GM20000 (cell line): ENCODE data around the gene LVRN.
A peak's percentile ranks its signal among the peaks of the same experiment; 100 is the strongest.

Experiments used
- DNase-seq: peaks from one replicate; pipeline ENCODE4 v3.0.0; 2012; ENCODE audit warnings: low spot score
- TF ChIP-seq, protein P1 (sequence below): IDR thresholded peaks from 2 replicates; pipeline ENCODE4 v1.5.1; 2012; ENCODE audit warnings: mild to moderate bottlenecking, control low read depth; ENCODE audit errors: extremely low read depth, missing control alignments

Gene LVRN

GRCh38 chr5:115963566-115963965, 1.3 kb downstream of the LVRN start:
- DNase-seq: no peak
- TF ChIP-seq, protein P1, sequence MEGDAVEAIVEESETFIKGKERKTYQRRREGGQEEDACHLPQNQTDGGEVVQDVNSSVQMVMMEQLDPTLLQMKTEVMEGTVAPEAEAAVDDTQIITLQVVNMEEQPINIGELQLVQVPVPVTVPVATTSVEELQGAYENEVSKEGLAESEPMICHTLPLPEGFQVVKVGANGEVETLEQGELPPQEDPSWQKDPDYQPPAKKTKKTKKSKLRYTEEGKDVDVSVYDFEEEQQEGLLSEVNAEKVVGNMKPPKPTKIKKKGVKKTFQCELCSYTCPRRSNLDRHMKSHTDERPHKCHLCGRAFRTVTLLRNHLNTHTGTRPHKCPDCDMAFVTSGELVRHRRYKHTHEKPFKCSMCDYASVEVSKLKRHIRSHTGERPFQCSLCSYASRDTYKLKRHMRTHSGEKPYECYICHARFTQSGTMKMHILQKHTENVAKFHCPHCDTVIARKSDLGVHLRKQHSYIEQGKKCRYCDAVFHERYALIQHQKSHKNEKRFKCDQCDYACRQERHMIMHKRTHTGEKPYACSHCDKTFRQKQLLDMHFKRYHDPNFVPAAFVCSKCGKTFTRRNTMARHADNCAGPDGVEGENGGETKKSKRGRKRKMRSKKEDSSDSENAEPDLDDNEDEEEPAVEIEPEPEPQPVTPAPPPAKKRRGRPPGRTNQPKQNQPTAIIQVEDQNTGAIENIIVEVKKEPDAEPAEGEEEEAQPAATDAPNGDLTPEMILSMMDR: no peak

DNA sequence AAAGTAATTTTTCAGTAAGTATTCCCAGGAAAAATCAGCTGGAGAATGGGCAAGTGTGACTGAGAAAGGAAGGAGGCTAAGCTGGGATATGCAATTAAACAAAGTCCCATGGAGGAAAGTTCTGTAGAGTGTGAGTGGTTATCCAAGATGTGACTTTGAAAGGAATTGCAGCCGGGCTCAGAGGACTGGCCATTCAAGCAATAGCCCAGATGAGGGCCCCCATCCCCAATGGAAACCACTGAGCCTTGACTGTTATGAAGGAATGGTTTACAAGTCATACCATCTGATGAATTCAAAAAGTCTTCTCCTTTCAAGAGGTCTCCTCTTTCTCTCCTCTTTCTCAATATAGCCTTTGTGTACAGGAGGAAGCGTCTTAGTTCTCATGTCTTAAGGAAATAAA, 6.5 kb downstream of the LVRN start:
- DNase-seq: no peak
- TF ChIP-seq, protein P1: no peak

DNA sequence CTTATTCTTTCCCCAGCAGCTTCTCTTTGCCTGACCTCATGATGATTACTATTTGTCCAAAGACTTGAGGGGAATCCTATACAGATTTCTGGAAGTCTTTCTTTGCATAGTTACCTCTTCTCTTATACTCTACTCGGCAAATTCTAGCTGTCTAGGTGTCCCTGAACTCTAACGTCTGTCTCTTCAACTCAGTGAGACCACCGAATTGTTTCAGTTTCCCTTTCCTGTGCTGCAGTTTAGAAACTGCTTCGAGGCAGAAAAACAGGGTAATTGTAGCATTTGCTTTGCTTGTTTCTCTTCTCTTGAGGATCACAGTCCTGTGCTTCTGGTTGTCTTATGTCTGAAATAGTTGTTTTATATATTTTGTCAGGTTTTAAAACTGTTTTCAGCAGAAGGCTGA, 14.8 kb downstream of the LVRN start:
- peak; percentile 45 for DNase-seq
- TF ChIP-seq, protein P1: no peak

GRCh38 chr5:115977988-115978387, 15.7 kb downstream of the LVRN start:
- TF ChIP-seq, protein P1: no peak
- no peak for DNase-seq

GRCh38 chr5:115978779-115979178, 16.5 kb downstream of the LVRN start:
- TF ChIP-seq, protein P1: no peak
- no peak for DNase-seq

DNA sequence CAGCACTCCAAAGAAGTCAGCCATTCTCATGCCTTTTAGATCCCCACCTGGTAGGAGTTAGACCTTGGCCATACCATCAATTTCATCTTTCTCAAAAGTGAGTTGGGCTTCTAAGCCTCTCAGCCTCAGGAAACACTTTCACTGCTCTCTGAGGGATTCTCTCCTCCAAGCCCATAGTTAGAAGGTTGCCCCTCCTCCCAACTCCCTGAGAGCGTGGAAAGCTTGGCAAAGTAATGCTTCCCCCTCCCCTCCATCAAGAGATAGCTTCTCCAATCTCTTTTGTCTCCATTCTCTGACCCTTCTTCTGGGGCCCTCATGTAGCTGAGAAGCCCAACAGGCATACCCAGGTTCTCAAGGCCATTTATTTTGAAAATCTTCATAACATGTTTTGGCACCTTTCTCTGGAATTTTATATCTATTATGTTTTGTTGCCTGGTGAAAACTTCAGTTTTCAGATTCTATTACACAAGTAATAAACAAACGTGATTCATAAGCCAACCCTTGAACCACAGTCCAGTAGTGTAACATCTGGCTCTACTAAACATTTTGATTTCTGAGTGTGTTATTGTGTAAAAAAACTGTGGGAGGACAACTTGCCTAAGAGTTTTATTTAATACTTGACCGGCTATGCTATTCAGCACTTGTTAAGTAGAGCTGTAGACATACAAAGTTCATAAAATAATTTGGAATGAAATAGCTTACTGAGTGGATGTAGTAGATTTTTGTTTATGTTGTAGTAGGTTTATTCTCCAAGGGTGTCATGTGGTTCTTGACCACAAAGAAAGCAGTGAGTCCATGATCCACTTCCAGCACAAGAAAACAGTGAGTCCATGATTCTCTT, 17.1 kb downstream of the LVRN start:
- DNase-seq: no peak
- TF ChIP-seq, protein P1: no peak

DNA sequence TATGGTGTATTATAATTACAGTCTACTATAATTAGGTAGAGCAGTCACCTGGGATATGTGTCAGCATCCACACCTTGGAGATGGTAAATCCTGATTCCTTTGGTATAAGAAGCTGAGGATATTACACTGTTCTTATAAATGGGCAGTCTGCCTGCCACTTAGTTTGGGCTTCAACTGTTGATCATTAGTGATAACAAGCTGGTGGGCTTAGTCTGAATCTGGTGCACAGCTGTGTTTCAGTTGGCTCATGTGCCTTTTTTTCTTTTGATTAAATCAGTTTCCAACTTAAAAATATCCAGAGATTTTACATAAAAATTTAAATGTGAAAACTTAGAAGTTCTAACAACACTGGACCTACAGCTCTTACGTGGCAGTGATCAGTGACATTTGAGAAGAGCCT, 21.2 kb downstream of the LVRN start:
- TF ChIP-seq, protein P1: no peak
- DNase-seq: no peak
